ENCODE data around the gene GIMAP5. TPM values are rescaled to one million over a fixed set of nuclear protein-coding genes. Genes with fewer than 3 reads are reported as not detected.

Gene GIMAP5
- 0.12 TPM for polyA plus RNA-seq (2013, experiment 1 of 2; ENCODE audit: insufficient read length)
- polyA plus RNA-seq (2013, experiment 2 of 2; ENCODE audit: insufficient read length): 0.21 TPM

GRCh38 chr7:150737265-150738055 lies at the start of gene GIMAP5:
TSS of gene GIMAP5 (plus strand) at chr7:150737418. CDS start at chr7:150740885, 3,467 bp downstream.
- no peak for DNase-seq

DNA sequence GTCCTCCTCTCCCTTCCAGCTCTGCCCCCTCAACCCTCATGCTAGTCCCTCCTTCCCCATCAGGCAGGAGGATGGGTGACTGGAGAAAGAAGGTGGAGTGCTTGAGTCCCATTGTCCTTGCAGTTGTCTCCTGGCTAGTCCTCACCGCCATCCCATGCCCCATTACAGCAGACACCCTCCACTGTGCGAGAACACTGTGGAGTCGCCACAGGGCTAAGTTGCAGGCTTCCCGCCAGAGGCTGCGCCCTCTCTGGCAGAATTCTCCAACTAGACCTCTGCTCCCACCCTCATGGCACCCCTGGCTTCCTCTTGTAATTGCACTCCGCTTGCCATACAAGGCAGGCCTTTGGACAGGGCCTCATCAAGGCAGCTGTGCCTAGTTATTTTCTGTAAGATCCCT lies 48.6 kb upstream of the GIMAP5 start:
- no peak for DNase-seq

DNA sequence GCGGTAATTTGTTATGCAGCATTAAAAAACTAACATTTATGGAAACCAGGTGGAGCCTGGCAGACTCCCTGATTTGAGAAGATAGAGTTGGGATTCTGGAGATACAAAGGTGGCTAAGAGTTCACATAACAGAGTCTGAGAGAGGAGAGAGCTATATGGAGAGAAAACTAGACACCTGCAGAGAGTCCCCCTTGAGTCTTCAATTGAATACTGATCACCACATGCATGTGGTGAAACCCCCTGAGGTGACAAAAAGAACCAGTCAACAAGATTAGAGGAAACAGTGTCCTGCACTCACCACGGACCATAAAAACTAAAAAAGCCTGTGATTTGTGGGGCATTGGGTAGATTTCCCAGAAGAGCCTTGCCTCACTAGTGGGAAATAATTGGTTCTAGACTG lies 41.6 kb upstream of the GIMAP5 start:
- DNase-seq: no peak

- no peak for DNase-seq
These were observed 34.0 kb upstream of the GIMAP5 start for GRCh38 chr7:150703209-150703608.

DNA sequence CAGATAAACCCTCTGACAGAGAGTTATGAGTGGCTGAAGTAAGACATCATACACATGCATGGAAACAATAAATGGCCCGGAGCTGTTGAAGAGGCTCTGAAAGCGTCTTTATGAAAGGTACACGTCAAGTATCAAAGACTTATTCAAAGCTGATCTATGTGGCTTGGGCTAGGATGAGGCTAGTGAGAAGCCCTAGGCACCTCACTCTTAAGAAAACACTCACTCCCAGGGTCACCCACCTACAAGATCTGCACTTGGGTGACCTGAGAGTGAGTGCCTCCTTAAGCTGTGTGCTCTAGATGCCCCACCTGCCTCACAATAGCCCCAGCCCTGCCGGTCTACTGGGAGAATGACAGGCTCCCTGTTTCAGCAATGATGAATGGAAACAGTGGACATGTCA lies 21.9 kb upstream of the GIMAP5 start:
- DNase-seq: no peak

DNA sequence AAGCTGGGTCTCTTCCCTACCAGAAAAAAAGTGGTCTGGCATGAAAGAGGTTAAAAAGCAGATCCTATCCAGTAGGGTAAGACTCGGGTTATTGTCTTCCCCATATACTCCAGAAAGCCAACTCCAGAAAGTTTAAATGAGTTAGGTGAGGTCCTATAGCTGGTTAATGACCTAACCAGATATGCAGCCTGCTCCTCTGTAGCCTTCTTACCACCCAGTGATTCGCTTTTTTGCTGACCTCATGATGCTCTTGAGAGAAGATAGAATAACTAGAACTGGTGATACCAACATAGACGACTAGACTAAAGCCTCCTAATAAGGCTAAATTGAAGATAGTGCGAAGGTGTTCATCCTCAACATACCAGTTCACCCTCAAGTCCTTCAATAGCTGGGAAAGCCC lies 21.5 kb upstream of the GIMAP5 start:
- DNase-seq: no peak

GRCh38 chr7:150716368-150716767 lies 20.9 kb upstream of the GIMAP5 start, which contains the start of gene GIMAP1:
TSS of gene GIMAP1 (plus strand) at chr7:150716613. CDS start at chr7:150719048, 2,435 bp downstream.
- no peak for DNase-seq

- no peak for DNase-seq
These were observed 20.3 kb upstream of the GIMAP5 start for GRCh38 chr7:150716939-150717338.

GRCh38 chr7:150717814-150718420 lies 19.3 kb upstream of the GIMAP5 start:
- DNase-seq: no peak

DNA sequence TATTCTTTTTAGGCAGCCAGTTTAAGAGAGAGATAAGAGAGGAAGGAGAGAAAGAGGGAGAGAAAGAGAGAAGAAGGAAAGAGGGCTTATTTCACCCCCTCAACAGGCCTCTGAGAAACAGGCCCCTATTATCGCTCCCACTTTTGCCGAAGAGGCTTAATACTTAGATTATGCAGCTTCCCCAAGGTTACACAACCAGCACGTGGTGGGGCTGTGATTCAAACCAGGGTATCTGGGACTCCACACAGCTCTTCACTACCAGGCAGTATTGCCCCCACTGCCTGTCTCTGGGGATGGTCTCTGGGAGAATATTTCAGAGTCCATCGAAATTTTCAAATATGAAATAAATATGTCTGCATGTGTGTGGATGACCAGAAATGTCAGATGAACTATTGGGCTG lies 17.8 kb upstream of the GIMAP5 start:
- DNase-seq: no peak

DNA sequence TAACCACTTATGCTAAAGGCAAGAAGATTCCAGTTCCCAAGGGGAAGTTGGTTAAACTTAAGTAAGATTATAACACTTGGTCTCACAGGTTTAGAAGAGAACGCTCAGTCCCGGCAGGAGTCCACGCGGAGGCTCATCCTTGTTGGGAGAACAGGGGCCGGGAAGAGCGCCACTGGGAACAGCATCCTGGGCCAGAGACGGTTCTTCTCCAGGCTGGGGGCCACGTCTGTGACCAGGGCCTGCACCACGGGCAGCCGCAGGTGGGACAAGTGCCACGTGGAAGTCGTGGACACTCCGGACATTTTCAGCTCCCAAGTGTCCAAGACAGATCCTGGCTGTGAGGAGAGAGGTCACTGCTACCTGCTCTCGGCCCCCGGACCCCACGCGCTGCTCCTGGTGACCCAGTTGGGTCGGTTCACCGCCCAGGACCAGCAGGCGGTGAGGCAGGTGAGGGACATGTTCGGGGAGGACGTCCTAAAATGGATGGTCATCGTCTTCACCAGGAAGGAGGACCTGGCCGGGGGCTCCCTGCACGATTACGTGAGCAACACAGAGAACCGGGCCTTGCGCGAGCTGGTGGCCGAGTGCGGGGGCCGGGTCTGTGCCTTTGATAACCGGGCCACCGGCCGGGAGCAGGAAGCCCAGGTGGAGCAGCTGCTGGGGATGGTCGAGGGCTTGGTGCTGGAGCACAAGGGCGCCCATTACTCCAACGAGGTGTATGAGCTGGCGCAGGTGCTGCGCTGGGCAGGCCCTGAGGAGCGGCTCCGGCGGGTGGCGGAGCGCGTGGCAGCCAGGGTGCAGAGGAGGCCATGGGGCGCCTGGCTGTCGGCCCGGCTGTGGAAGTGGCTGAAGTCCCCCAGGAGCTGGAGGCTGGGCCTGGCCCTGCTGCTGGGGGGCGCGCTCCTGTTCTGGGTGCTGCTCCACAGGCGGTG lies 17.0 kb upstream of the GIMAP5 start:
- DNase-seq: no peak

DNA sequence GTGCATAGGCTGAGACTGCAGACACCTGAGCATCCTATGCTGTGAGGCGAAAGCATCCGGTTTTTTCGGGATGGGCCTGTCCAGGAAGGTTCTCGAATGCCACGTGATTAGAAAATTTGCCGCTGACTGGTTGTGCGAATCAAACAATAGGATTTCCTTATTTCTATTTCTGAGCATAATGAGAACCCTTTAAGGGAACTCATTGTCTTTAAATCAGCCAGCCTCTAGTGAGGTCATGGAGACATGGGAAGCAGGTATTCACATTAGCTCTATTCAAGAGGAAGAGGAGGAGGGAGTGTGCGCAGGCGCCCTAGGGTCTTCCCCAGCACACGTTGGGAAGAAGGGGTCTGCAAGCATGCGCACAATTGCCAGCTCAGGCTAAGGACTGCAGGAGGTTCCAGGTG lies 15.2 kb upstream of the GIMAP5 start:
- no peak for DNase-seq

GRCh38 chr7:150722431-150722931 lies 14.7 kb upstream of the GIMAP5 start:
- no peak for DNase-seq

DNA sequence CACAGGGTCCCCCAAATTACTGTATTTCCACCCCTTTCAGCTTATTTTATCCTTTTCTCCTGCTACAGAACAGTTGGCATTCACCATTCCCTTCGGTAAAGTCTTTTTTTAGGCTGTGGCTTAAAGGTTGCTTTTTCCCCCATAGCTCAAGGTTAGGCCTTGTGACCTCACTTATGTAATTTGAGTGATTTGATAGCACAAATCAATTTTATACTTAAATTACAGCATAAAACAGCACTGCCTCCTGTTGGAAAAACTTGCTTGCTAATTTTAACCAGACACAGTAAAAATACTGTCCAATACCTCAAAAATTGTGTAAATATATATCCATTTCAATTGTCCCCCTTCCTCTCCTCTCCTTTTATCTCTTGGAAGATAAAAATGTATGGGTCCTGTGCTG lies 13.8 kb upstream of the GIMAP5 start:
- no peak for DNase-seq

DNA sequence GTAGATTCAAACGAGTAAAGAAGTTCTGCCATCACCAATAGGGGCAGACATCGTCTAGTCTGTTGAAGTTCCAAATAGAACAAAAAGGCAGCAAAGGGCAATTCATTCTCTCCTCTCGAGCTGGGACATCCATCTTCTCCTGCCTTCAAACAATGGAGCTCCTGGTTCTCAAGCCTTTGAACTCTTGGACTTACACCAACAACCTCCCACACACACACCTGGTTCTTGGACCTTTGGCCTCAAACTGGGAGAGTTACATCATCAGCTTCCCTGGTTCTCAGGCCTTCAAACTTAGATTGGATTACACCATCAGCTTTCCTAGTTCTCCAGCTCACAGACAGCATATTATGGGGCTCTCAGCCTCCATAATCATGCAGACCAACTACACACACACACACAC lies 9.8 kb upstream of the GIMAP5 start:
- DNase-seq: no peak

DNA sequence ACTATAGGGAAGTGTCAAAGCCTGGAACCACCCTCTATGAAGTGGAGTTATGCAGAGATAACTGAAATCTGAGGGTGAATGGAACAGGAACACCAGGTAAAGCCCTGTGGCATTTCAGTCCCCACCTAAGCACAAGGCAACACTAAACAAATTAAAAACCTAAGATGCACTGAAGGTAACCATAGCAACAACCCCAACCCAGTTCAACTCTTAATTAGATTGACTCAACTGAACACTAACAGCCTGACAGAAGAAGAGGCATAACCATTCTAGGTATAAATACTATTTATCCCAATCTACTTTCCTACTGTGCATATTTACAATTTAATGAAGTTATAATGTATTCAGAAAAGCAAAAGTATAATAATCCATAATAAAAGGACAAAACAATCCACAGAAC lies 9.2 kb upstream of the GIMAP5 start:
- DNase-seq: no peak

DNA sequence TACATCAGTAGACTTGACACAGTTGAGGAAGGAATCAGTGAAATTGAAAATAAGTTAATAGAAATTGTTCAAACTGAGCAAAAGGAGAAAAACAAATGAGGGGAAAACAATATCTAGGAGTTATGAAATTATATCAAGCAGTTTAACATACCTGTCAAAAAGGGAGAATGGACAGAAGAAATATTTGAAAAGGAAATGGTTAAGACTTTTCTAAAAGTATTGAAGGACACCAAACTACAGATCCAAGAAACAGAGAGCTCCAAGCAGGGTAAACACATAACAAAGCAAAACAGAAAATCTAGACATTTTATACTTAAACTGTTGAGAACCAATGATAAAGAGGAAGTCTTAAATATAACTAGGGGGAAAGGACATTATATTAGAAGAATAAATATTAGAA lies 8.6 kb upstream of the GIMAP5 start:
- no peak for DNase-seq

GRCh38 chr7:150731916-150732315 lies 5.3 kb upstream of the GIMAP5 start:
- DNase-seq: no peak

DNA sequence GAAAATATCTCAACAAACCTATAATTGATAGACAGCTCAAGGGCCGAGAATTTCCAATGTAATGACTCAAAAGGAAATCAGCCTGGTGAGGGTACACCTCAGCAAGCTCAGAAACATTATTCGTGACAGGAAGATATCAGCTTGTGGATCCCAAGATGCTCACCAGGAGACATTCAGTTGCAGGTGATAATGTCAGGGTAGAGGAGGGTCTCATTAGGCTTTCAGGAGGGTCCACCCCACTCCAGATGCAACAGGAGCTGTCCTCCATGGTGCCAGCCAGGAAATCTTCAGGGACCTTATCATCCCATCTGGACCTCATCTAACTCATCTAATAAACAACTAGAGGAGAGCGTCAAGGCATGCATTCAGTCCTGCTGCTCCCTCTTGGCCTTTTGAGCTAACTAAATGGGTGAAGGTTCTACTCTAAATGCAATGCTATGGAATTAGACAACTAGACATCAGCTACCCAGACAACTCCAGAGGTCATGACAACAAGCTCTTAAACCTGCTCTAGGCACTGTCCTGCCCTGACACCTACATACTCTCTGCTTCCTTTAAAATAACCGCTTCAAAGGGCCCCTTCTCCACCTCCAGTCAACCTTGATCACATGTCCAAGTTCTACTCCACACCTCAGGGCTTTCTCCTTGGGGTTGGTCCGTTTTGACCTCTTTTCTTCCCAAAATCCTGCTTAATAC lies 4.3 kb upstream of the GIMAP5 start:
- DNase-seq: no peak

GRCh38 chr7:150733482-150734095 lies 3.6 kb upstream of the GIMAP5 start:
- DNase-seq: no peak

GRCh38 chr7:150734254-150734653 lies 3.0 kb upstream of the GIMAP5 start:
- DNase-seq: no peak
